HG02571 (cell line): ENCODE data around the gene MNX1.

Source experiments
- ATAC-seq: cut with Tn5 transposase; IDR thresholded peaks from one replicate; pipeline ENCODE4 v1.9.1; 2021; ENCODE audit warnings: mild to moderate bottlenecking, moderate library complexity; ENCODE audit not compliant: unreplicated experiment

The MNX1 gene

DNA sequence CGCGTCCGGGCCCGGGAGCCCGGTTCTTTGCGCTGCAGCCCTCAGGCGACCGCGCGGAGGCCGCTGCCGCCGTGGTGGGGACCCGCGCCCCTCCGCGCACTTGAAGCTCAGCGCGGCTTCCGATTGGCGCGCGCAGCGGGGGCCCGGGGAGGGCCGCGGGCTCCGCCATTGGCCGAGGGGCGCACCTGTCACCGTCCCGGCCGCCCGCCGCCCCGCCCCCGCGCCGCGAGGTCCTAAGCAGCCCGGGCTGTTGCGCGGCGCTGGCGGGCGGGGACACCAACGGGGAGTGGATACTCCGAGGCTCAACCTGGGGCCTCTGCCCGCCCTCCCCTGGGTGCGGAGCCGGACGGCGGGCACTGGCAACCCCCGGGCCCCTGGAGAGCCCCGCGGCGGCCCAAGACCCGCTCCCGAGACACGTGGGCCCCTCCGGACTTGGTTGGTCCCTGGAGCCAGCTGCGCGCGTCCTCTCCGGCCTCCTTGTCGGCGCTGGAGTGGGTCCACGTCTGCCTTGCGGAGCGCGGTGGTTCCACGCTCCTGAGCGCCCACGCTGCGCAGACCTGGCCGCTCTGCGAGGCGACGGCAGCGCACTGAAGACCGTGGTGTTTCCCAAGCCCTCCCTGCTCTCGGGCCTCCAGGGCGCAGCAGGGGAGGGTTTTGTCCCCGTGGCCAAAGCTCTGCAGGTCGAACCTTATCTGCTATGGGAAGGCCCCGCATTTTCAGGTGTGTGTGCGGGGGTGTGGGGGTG lies at the start of gene MNX1:
TSS of gene MNX1 (minus strand) at position 76 of the 745 bp plus-strand sequence. CDS start 313 bp downstream, outside the sequence.
- peak; percentile 73 for ATAC-seq

- no peak for ATAC-seq
Measured at GRCh38 chr7:157059534-157059933, 49.1 kb upstream of the MNX1 start.

- ATAC-seq, result no peak
Measured at GRCh38 chr7:157058701-157059100, 48.2 kb upstream of the MNX1 start.

DNA sequence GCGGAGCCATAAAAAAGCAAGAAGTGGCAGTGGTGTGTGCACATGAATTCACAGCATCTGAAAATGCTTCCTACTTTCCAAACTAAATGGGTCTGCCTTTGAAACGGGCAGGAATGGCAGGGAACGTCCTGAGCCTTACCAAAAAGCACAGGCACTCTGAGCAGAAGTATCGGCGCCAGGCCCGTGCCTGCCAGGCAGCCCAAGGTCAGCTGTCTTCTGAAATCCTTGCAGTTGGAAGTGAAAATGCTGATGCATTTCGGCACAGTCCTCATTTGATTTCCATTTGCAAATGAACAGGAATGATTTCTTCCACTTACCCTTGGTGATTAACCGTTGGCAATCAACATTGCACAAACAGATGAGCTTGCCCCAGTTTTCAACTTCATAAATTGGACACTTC lies 47.6 kb upstream of the MNX1 start:
- ATAC-seq, result no peak

- ATAC-seq, result no peak
Measured at GRCh38 chr7:157056957-157057902, 46.8 kb upstream of the MNX1 start.

DNA sequence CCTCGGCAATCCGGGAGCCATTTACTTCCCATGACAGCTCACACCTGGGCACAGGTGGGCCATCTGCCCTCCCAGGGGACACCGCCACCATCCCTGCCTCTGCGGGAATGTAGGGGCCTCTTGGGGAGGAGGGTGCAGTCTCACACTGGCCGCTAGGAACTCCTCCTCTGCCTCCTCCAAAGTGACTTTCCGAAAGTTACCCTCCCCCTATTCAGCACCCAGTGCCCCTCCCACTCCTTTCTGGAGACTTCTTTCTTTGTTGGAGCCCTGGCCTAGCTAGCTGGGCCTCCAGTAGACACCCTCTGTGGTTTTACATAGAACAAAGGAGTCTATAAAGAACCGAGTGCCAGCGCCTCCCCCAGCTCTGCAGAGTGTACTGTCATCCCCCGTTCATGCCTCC lies 45.8 kb upstream of the MNX1 start:
- no peak for ATAC-seq

GRCh38 chr7:157054927-157055326 lies 44.5 kb upstream of the MNX1 start:
- ATAC-seq, result no peak

GRCh38 chr7:157053118-157053517 lies 42.7 kb upstream of the MNX1 start:
- no peak for ATAC-seq

GRCh38 chr7:157047148-157047547 lies 36.7 kb upstream of the MNX1 start:
- no peak for ATAC-seq

DNA sequence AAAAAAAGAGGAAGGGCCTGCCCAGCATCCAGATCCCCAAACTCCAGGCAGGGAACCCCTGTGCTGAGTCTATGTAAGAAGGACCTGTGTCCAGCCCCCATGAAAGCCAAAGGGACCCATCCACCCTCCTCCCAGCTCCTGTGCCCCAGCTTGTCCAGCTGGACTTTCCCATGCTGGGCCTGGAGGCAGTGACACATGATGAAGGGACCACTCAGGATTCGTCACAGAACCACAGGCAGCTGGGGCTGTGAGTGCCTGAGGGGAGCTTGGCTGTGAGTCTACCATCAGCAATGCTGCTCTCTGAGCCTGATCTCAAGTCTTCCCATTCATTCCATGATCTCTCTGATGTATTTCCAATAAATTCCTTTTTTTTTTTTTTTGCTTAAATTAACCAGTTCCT lies 36.2 kb upstream of the MNX1 start:
- no peak for ATAC-seq

- ATAC-seq, result no peak
Measured at GRCh38 chr7:157044943-157045660, 34.6 kb upstream of the MNX1 start.

DNA sequence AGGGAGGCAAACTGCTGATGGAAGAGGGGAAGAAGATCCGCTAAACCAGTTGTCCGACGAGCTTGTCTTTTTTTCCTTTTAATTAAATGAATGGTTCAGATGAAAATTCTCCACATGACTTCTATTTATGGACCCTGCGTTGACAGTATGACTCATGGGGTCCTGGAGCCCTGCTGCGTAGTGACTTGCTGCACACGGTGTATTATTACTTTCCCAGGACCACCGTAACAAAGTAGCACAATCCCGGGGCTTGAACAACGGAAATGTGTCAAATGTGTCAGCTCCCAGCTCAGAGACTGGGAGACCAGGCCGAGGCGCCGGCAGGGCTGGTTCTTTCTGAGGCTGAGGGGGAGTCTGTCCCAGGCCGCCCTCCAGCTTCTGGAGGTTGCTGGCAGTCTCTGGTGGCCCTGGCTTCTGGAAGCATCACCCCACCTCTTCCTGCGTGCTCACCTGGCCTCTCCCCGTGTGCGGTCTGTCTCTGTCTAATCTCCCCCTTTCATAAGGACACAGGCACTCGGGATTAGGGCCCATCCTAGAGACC lies 33.8 kb upstream of the MNX1 start:
- ATAC-seq, result no peak

DNA sequence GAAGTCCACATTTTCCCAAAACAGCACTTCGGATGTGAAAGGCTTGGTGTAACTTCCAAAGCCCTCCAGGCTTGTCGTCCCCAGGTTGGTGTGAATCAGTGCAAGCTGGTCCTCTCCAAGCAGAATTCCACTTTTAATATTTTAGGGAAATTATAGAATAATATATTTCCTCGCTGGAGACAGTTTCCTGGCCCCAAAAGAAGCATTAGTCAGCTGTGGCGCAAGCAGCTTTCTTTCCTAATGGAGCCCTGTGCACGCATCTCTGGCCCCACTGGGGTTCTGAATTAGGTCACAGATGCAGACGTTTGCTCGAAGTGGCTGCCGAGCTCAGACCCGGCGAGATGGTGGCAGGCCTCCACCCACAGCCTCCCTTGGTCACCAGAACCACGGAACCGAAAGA lies 33.3 kb upstream of the MNX1 start:
- no peak for ATAC-seq

DNA sequence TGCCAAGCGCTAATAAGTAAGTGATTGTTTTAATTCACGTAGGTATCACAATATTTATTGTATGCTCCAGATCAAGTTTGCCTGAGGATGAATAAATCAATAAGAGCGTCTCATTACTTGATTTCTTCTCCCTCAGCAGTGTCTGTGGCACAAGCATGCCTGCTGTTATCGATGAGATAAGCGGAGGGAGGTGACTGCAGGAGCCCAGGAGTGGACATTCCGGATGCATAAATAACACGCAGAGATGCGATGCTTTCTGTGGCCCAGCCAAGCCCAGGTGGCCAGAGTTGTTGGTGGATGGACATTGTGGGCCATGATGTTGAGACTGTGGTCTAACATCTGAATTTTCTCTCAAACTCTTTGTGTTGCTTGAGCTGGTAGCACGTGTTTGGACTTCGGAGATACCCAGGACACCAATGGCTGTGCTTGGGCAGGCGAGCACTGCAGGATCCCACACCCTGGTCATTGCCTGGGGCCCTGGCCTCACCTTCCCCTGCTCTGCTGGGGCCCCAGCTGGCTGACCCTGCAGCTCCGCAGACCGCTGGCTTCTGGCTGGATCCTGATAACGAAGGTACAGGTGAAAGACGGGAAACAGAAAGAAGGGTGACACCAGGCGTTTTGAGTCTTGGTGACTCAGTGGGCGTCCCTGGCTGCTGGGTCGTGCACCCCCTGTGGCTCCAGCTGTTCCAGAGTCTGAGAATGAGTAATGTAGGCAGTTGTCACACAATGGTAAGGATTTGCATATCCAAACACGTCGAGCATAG lies 31.2 kb upstream of the MNX1 start:
- no peak for ATAC-seq

GRCh38 chr7:157041004-157041403 lies 30.5 kb upstream of the MNX1 start:
- ATAC-seq, result no peak

GRCh38 chr7:157037635-157038034 lies 27.2 kb upstream of the MNX1 start:
- ATAC-seq, result no peak

GRCh38 chr7:157037028-157037427 lies 26.6 kb upstream of the MNX1 start:
- no peak for ATAC-seq

DNA sequence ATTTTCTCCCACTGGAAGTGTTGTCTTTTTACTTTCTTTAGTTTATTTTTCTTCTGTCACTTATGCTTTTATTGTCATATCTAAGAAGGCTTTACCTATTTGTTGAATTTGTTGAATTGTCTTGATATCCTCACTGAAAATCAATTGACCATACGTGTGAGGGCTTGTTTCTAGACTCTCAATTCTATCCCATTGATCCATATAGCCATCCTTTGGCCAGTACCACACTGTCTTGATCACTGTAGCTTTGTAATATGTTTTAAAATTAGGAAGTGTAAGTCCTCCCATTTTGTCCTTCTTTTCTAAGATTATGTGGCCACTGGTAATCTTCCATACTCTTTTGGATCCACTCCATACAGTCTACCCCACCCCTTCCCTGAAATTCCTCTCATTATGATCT lies 25.5 kb upstream of the MNX1 start:
- no peak for ATAC-seq

GRCh38 chr7:157035302-157035701 lies 24.8 kb upstream of the MNX1 start:
- no peak for ATAC-seq
